HTERT RPE-1 (cell line): ENCODE results near the gene CORO1A.
"Not testable (repeated sequence)": the region's sequence is repeated elsewhere in the genome, so short reads cannot be mapped to it uniquely, and the experiment has no call there.

Experiments
- in situ Hi-C: fragments of 300-500 bp; cut with MboI; formaldehyde crosslinking; loops from 4 replicates; pipeline ENCODE4 v1.14.3; 2020; ENCODE audit warnings: low sequenced_read_pairs

The CORO1A gene

GRCh38 chr16:30183233-30184095 is at the start of gene CORO1A:
CORO1A (plus strand) TSS chr16:30183602; CDS start chr16:30185210, 1,608 bp downstream.
- in situ Hi-C loops = no loop called here

- in situ Hi-C loops = no loop called here
Observed at GRCh38 chr16:30136971-30137605, 46.3 kb upstream of the CORO1A start.

GRCh38 chr16:30137897-30138296 is 45.5 kb upstream of the CORO1A start:
- in situ Hi-C loops = no loop called here

GRCh38 chr16:30139583-30140481 is 43.6 kb upstream of the CORO1A start:
- in situ Hi-C loops = no loop called here

- in situ Hi-C loops = no loop called here
Observed at GRCh38 chr16:30141750-30142149, 41.7 kb upstream of the CORO1A start.

GRCh38 chr16:30142672-30143346 is 40.6 kb upstream of the CORO1A start:
- in situ Hi-C loops = no loop called here

- in situ Hi-C loops = no loop called here
Observed at GRCh38 chr16:30143347-30143702, 40.1 kb upstream of the CORO1A start.

- in situ Hi-C loops = no loop called here
Observed at GRCh38 chr16:30144017-30144416, 39.4 kb upstream of the CORO1A start.

- in situ Hi-C loops = no loop called here
Observed at GRCh38 chr16:30144917-30145316, 38.5 kb upstream of the CORO1A start.

- in situ Hi-C loops = no loop called here
Observed at GRCh38 chr16:30145657-30146056, 37.7 kb upstream of the CORO1A start.

GRCh38 chr16:30147843-30148510 is 35.4 kb upstream of the CORO1A start:
- in situ Hi-C loops = no loop called here

- in situ Hi-C loops = no loop called here
Observed at GRCh38 chr16:30149250-30149930, 34.0 kb upstream of the CORO1A start.

- in situ Hi-C loops = no loop called here
Observed at GRCh38 chr16:30151091-30151490, 32.3 kb upstream of the CORO1A start.

- in situ Hi-C loops = no loop called here
Observed at GRCh38 chr16:30152517-30152916, 30.9 kb upstream of the CORO1A start.

- in situ Hi-C loops = no loop called here
Observed at GRCh38 chr16:30155188-30155587, 28.2 kb upstream of the CORO1A start.

- in situ Hi-C loops = no loop called here
Observed at GRCh38 chr16:30157214-30157613, 26.2 kb upstream of the CORO1A start.

- in situ Hi-C loops = no loop called here
Observed at GRCh38 chr16:30163538-30163937, 19.9 kb upstream of the CORO1A start.

- in situ Hi-C loops = no loop called here
Observed at GRCh38 chr16:30166202-30166902, 17.1 kb upstream of the CORO1A start.

GRCh38 chr16:30168746-30169145 is 14.7 kb upstream of the CORO1A start:
- in situ Hi-C loops = not testable (repeated sequence)
